Stimulated activated naive CD8-positive, alpha-beta T cell treated with anti-CD3 and anti-CD28 coated beads, Interleukin-15, Interleukin-2, amounts not matched to agents 100 U/mL and 50 U/mL, for 24 hours (primary cell): ENCODE results near the gene SLX9.
A peak's percentile ranks its signal among the peaks of the same experiment; 100 is the strongest.

Source experiments
- ATAC-seq: fragments of 150-1000 bp; cut with Tn5 transposase; one replicate; pipeline ENCODE4 v1.10.0; 2021
- DNase-seq: peaks from one replicate; pipeline ENCODE4 v3.0.0; 2021

The SLX9 gene

GRCh38 chr21:44930543-44930981 is 9.3 kb upstream of the SLX9 start:
- peak; percentile 76 for DNase-seq
- no peak for ATAC-seq

- DNase-seq, result peak; percentile 55
- ATAC-seq, result peak; percentile 5
These were observed 8.7 kb upstream of the SLX9 start for GRCh38 chr21:44931137-44931500.

- no peak for ATAC-seq
- peak; percentile 42 for DNase-seq
These were observed 8.1 kb upstream of the SLX9 start for GRCh38 chr21:44931501-44932407.

GRCh38 chr21:44932408-44933181 is 7.2 kb upstream of the SLX9 start:
- DNase-seq, result peak; percentile 84
- ATAC-seq, result peak; percentile 47

- ATAC-seq, result no peak
These were observed 6.5 kb upstream of the SLX9 start for GRCh38 chr21:44933199-44933917.

GRCh38 chr21:44933918-44934260 is 5.9 kb upstream of the SLX9 start:
- no peak for ATAC-seq
- no peak for DNase-seq

More at GRCh38 chr21:44933199-44933917, 6.5 kb upstream of the SLX9 start:
- DNase-seq, result no peak

- ATAC-seq, result no peak
- no peak for DNase-seq
These were observed 5.6 kb upstream of the SLX9 start for GRCh38 chr21:44934276-44934675.

GRCh38 chr21:44934797-44935532 is 4.9 kb upstream of the SLX9 start:
- no peak for ATAC-seq
- no peak for DNase-seq

GRCh38 chr21:44935533-44935927 is 4.3 kb upstream of the SLX9 start:
- DNase-seq, result no peak

GRCh38 chr21:44938772-44939531 is 877 bp upstream of the SLX9 start:
- ATAC-seq (no peak), DNase-seq (no peak)

More at GRCh38 chr21:44935533-44935927, 4.3 kb upstream of the SLX9 start:
- ATAC-seq, result no peak

GRCh38 chr21:44940116-44940631 is 345 bp downstream of the SLX9 start:
- ATAC-seq (peak; percentile 9), DNase-seq (no peak)

GRCh38 chr21:44941567-44941966 is 1.7 kb downstream of the SLX9 start:
- ATAC-seq (no peak), DNase-seq (no peak)

GRCh38 chr21:44942566-44942965 is 2.7 kb downstream of the SLX9 start:
- ATAC-seq (no peak), DNase-seq (no peak)

- DNase-seq (no peak), ATAC-seq (no peak)
These were observed 3.3 kb downstream of the SLX9 start for GRCh38 chr21:44943005-44943685.

GRCh38 chr21:44943686-44944550 is 4.1 kb downstream of the SLX9 start:
- ATAC-seq (no peak), DNase-seq (no peak)

GRCh38 chr21:44944596-44944995 is 4.8 kb downstream of the SLX9 start:
- no peak for ATAC-seq

GRCh38 chr21:44946254-44947041 is 6.6 kb downstream of the SLX9 start:
- no peak for ATAC-seq
- no peak for DNase-seq

More at GRCh38 chr21:44944596-44944995, 4.8 kb downstream of the SLX9 start:
- DNase-seq, result no peak
